HCT116 (cell line): ENCODE measurements around the gene RCC2. TPM values are rescaled to one million over a fixed set of nuclear protein-coding genes. Genes with fewer than 3 reads are reported as not detected.
"Not testable (repeated sequence)": the region's sequence is repeated elsewhere in the genome, so short reads cannot be mapped to it uniquely, and the experiment has no call there.

Source experiments
- ATAC-seq: fragments of 200-7000 bp; cut with Tn5 transposase; 2 replicates; pipeline ENCODE4 v1.9.1; 2020; ENCODE audit warnings: mild to moderate bottlenecking, moderate library complexity
- BruUV-seq: library from RNA; stranded (reverse); fragments of 400-500 nt; replicated peaks from 2 replicates; lab custom pipeline; 2021; lab: Mats Ljungman, UMichigan
- CTCF ChIA-PET: fragments of 300-600 bp; sonication (Branson Sonifier 250); formaldehyde crosslinking; loops from one replicate; lab custom pipeline; 2021; ENCODE audit warnings: antibody characterized with exemption; lab: Charles Lee
- POLR2A ChIA-PET: fragments of 300-600, 350-600 bp; sonication (Branson Sonifier 250); formaldehyde crosslinking; loops from one replicate; lab custom pipeline; 2021; ENCODE audit warnings: antibody characterized with exemption; lab: Charles Lee
- RAD21 ChIA-PET, 2 experiments: fragments of 300-600 bp; sonication (Branson Sonifier 250); formaldehyde crosslinking; loops; one replicate each; lab custom pipeline; 2023; ENCODE audit warnings: low total read pairs in 2 of 2; ENCODE audit not compliant: uncharacterized antibody in 2 of 2, unreplicated experiment in 2 of 2, low non-redundant PET in 1 of 2; lab: Charles Lee
- DNase-seq: peaks from one replicate; pipeline ENCODE4 v3.0.0-alpha.2; 2010; ENCODE audit warnings: low read depth, low spot score
- H2AFZ ChIP-seq: fragments of 200-600 bp; shearing (Covaris generic), sonication (generic); 2 replicates; pipeline ENCODE4 v1.6.1; 2017; ENCODE audit warnings: low read depth, mixed run types, mixed read lengths, antibody characterized with exemption, low read length; ENCODE audit not compliant: poor library complexity, severe bottlenecking
- H3K27ac ChIP-seq: 2 replicates; pipeline ENCODE4 v1.5.1; 2012; ENCODE audit warnings: low read depth, low read length
- H3K27me3 ChIP-seq: fragments of 200-600 bp; sonication (generic); 2 replicates; pipeline ENCODE4 v1.6.1; 2016; ENCODE audit warnings: mixed run types, low read length, mixed read lengths; ENCODE audit not compliant: insufficient read depth
- H3K36me3 ChIP-seq, 2 experiments: fragments of 200-500 bp in 1 of 2; fragments of 200-600 bp in 1 of 2; sonication (Bioruptor generic) in 1 of 2; sonication (generic) in 1 of 2; 2 replicates each; pipeline versions ENCODE4 v1.5.1 to v1.6.1; 2014 to 2016; ENCODE audit warnings: low read length in 2 of 2, inconsistent platforms in 1 of 2, mixed read lengths in 1 of 2, mixed run types in 1 of 2; ENCODE audit not compliant: insufficient read depth in 2 of 2, control insufficient read depth in 1 of 2
- H3K4me1 ChIP-seq, 2 experiments: fragments of 200-600 bp in 1 of 2; sonication (generic) in 1 of 2; 2 replicates each; pipeline versions ENCODE4 v1.5.1 to v1.6.1; 2012 to 2017; ENCODE audit warnings: low read length in 2 of 2, inconsistent platforms in 1 of 2, mild to moderate bottlenecking in 1 of 2, mixed read lengths in 1 of 2, mixed run types in 1 of 2, moderate library complexity in 1 of 2; ENCODE audit not compliant: insufficient read depth in 2 of 2, control insufficient read depth in 1 of 2
- H3K4me2 ChIP-seq: fragments of 200-600 bp; sonication (generic); 2 replicates; pipeline ENCODE4 v1.6.1; 2017; ENCODE audit warnings: mixed run types, low read length, mixed read lengths
- H3K4me3 ChIP-seq, 2 experiments: fragments of 200-600 bp in 1 of 2; sonication (generic) in 1 of 2; replicated peaks in 1 of 2; 2 replicates each; pipeline ENCODE4 v1.5.1; 2011 to 2016; ENCODE audit warnings: low read length in 2 of 2, control low read depth in 1 of 2, low read depth in 1 of 2, mild to moderate bottlenecking in 1 of 2, mixed read lengths in 1 of 2, mixed run types in 1 of 2
- H3K79me2 ChIP-seq: fragments of 200-600 bp; sonication (generic); 2 replicates; pipeline ENCODE4 v1.6.1; 2017; ENCODE audit warnings: mild to moderate bottlenecking, mixed run types, low read length, moderate library complexity, mixed read lengths; ENCODE audit not compliant: insufficient read depth
- H3K9ac ChIP-seq: fragments of 200-600 bp; sonication (generic); 2 replicates; pipeline ENCODE4 v1.6.1; 2016; ENCODE audit warnings: low read length, mixed read lengths
- H3K9me2 ChIP-seq: fragments of 200-600 bp; sonication (generic), shearing (Covaris generic); 2 replicates; pipeline ENCODE4 v1.6.1; 2017; ENCODE audit warnings: mixed run types, mild to moderate bottlenecking, moderate library complexity; ENCODE audit not compliant: insufficient read depth
- H3K9me3 ChIP-seq, 2 experiments: fragments of 200-500 bp in 1 of 2; fragments of 200-600 bp in 1 of 2; sonication (Bioruptor generic) in 1 of 2; sonication (generic) in 1 of 2; 2 replicates each; pipeline ENCODE4 v1.6.1; 2014 to 2017; ENCODE audit warnings: low read length in 2 of 2, mixed read lengths in 2 of 2, inconsistent platforms in 1 of 2, low read depth in 1 of 2, mild to moderate bottlenecking in 1 of 2, mixed run types in 1 of 2, moderate library complexity in 1 of 2; ENCODE audit not compliant: control insufficient read depth in 1 of 2, insufficient read depth in 1 of 2
- H4K20me1 ChIP-seq: fragments of 200-600 bp; sonication (generic), shearing (Covaris generic); 2 replicates; pipeline ENCODE4 v1.6.1; 2017; ENCODE audit warnings: mixed run types, mild to moderate bottlenecking, moderate library complexity; ENCODE audit not compliant: insufficient read depth
- CTCF ChIP-seq, 3 experiments: fragments of 200-600 bp in 1 of 3; sonication (generic) in 1 of 3; IDR thresholded peaks in 2 of 3; conservative IDR thresholded peaks in 1 of 3; 2 replicates each; pipeline ENCODE4 v1.5.1; 2012 to 2017; ENCODE audit warnings: low read depth in 2 of 3, low read length in 2 of 3, antibody characterized with exemption in 1 of 3, borderline replicate concordance in 1 of 3, control low read depth in 1 of 3, mild to moderate bottlenecking in 1 of 3, mixed read lengths in 1 of 3, mixed run types in 1 of 3, moderate library complexity in 1 of 3; ENCODE audit not compliant: insufficient read depth in 1 of 3
- EZH2 ChIP-seq: fragments of 200-600 bp; sonication (generic); IDR thresholded peaks from 2 replicates; pipeline ENCODE4 v1.6.1; 2017; ENCODE audit warnings: antibody characterized with exemption, mixed run types
- EZH2phosphoT487 ChIP-seq: fragments of 200-600 bp; IDR thresholded peaks from 2 replicates; pipeline ENCODE4 v1.6.1; 2018; ENCODE audit warnings: antibody characterized with exemption, borderline replicate concordance
- JUND ChIP-seq: IDR thresholded peaks from 2 replicates; pipeline ENCODE4 v1.6.1; 2012
- MAX ChIP-seq: IDR thresholded peaks from 2 replicates; pipeline ENCODE4 v1.6.1; 2012
- REST ChIP-seq: IDR thresholded peaks from 2 replicates; pipeline ENCODE4 v1.6.1; 2012; ENCODE audit warnings: low read depth
- ZFX ChIP-seq: fragments of 450-650 bp; IDR thresholded peaks from 2 replicates; pipeline ENCODE4 v1.6.1; 2017
- ZNF274 ChIP-seq: fragments of 200-500 bp; sonication (Bioruptor generic); IDR thresholded peaks from 2 replicates; pipeline ENCODE4 v1.6.1; 2014; ENCODE audit warnings: mild to moderate bottlenecking, low read depth, low read length, inconsistent platforms
- intact Hi-C: fragments of 100-400 bp; cut with micrococcal nuclease; formaldehyde crosslinking; loops from 2 replicates; pipeline ENCODE4 v1.10.0; 2022
- total RNA-seq: library from RNA; stranded (reverse); gene quantifications from one replicate; pipeline ENCODE4 v1.2.1, GENCODE V29; 2021; ENCODE audit not compliant: unreplicated experiment

RCC2 gene
- total RNA-seq, 1 experiment from 2014 or later: 178 TPM

- Histone ChIP-seq H3K4me1 (peaks cover 8 to 30% of the 10 kb centered on the region in 2 experiments; a peak in 3 of 4 replicates), H3K79me2 (no peaks in the 10 kb centered on the region), H2AFZ (no peak overlapping the region), H3K27ac (no peak overlapping the region), H4K20me1 (no peaks in the 10 kb centered on the region), H3K9ac (no peak overlapping the region), H3K9me3 (no peaks in the 10 kb centered on the region), H3K36me3 (no peaks in the 10 kb centered on the region), H3K9me2 (no peaks in the 10 kb centered on the region), H3K27me3 (no peaks in the 10 kb centered on the region), H3K4me2 (no peak overlapping the region), H3K4me3 (no peak overlapping the region)
- peak; percentile 46 for ATAC-seq
- POLR2A ChIA-PET: no interaction called here
- CTCF ChIA-PET: no interaction called here
- TF ChIP-seq EZH2phosphoT487 (no peak), JUND (no peak), ZFX (no peak), MAX (no peak), ZNF274 (no peak), REST (no peak), CTCF (IDR thresholded peaks at IDR 0.05 in 2 of 3, conservative IDR thresholded peaks at IDR 0.05 in 1 of 3; ENCODE audit: borderline replicate concordance in 1 of 3, insufficient read depth in 1 of 3, low read depth in 2 of 3, low read length in 2 of 3) (no peak), EZH2 (no peak)
- DNase-seq: no peak
- RAD21 ChIA-PET: no interaction called here
- intact Hi-C loops: no loop called here
- BruUV-seq: no TSS peak
These were observed 36.3 kb upstream of the RCC2 start for GRCh38 chr1:17475752-17476151.

GRCh38 chr1:17474836-17475555, 35.5 kb upstream of the RCC2 start:
- H3K27ac ChIP-seq, H3K27me3 ChIP-seq, H3K9me2 ChIP-seq, POLR2A ChIA-PET, H3K4me2 ChIP-seq, ATAC-seq, H3K79me2 ChIP-seq, H3K4me3 ChIP-seq, CTCF ChIA-PET, H2AFZ ChIP-seq, H4K20me1 ChIP-seq, H3K36me3 ChIP-seq, H3K9me3 ChIP-seq, H3K9ac ChIP-seq, intact Hi-C loops, DNase-seq, RAD21 ChIA-PET, BruUV-seq: not testable (repeated sequence)
- peaks cover 8 to 30% of the 10 kb centered on the region in 2 experiments; a peak in 3 of 4 replicates for H3K4me1 ChIP-seq
